HEK293T (cell line): Measurements from ENCODE around the gene C10orf105.

Source experiments
- BHLHE40 ChIP-seq: fragments of 450-650 bp; IDR thresholded peaks from 2 replicates; pipeline ENCODE4 v1.6.1; 2016; ENCODE audit warnings: mild to moderate bottlenecking, moderate library complexity, borderline replicate concordance
- FOXA1 ChIP-seq: fragments of 450-650 bp; IDR thresholded peaks from 2 replicates; pipeline ENCODE4 v1.6.1; 2016; ENCODE audit warnings: mild to moderate bottlenecking
- FOXK2 ChIP-seq: fragments of 450-650 bp; IDR thresholded peaks from 2 replicates; pipeline ENCODE4 v1.6.1; 2016; ENCODE audit warnings: mild to moderate bottlenecking
- HDGF ChIP-seq: fragments of 450-650 bp; IDR thresholded peaks from 2 replicates; pipeline ENCODE4 v1.6.1; 2017; ENCODE audit warnings: antibody characterized with exemption, borderline replicate concordance
- L3MBTL2 ChIP-seq: fragments of 450-650 bp; conservative IDR thresholded peaks from 2 replicates; pipeline ENCODE4 v1.6.1; 2016; ENCODE audit warnings: mild to moderate bottlenecking
- SP1 ChIP-seq: fragments of 450-650 bp; IDR thresholded peaks from 2 replicates; pipeline ENCODE4 v1.6.1; 2017
- ZNF384 ChIP-seq: fragments of 450-650 bp; IDR thresholded peaks from 2 replicates; pipeline ENCODE4 v1.6.1; 2016

- no peak for TF ChIP-seq HDGF
- TF ChIP-seq ZNF384, result no peak
- no peak for TF ChIP-seq FOXK2
- TF ChIP-seq SP1, result no peak
- TF ChIP-seq BHLHE40, result no peak
- no peak for TF ChIP-seq FOXA1
- TF ChIP-seq L3MBTL2, result no peak
These were observed 14.8 kb downstream of the C10orf105 start for GRCh38 chr10:71704816-71705215.
